Liver (tissue), 9 donors: ENCODE measurements around the gene DSCAM. TPM values are rescaled to one million over a fixed set of nuclear protein-coding genes. Genes with fewer than 3 reads are reported as not detected.

ENCODE experiments used
- DNase-seq: peaks from one replicate; pipeline ENCODE4 v3.0.0-alpha.2; 2017; ENCODE audit warnings: low spot score
- H3K27ac ChIP-seq, 2 donors: one replicate each; pipeline ENCODE4 v1.7.0; 2013; ENCODE audit warnings: inconsistent platforms in 2 of 2, low read length in 2 of 2, control low read depth in 1 of 2, low read depth in 1 of 2, mild to moderate bottlenecking in 1 of 2
- H3K27me3 ChIP-seq, 4 donors: one replicate each; pipeline versions ENCODE4 v1.6.1 to v1.7.0; 2013; ENCODE audit warnings: low read length in 3 of 4, inconsistent platforms in 1 of 4, mild to moderate bottlenecking in 1 of 4, moderate library complexity in 1 of 4; ENCODE audit not compliant: control insufficient read depth in 4 of 4, insufficient read depth in 4 of 4
- H3K36me3 ChIP-seq, 4 donors: one replicate each; pipeline versions ENCODE4 v1.6.1 to v1.7.0; 2013; ENCODE audit warnings: low read length in 3 of 4, mild to moderate bottlenecking in 3 of 4, low read depth in 1 of 4, moderate library complexity in 1 of 4; ENCODE audit not compliant: control insufficient read depth in 4 of 4, insufficient read depth in 3 of 4
- H3K4me1 ChIP-seq, 4 donors: one replicate each; pipeline versions ENCODE4 v1.6.1 to v1.7.0; 2013; ENCODE audit warnings: low read length in 3 of 4, mild to moderate bottlenecking in 3 of 4, moderate library complexity in 1 of 4; ENCODE audit not compliant: control insufficient read depth in 4 of 4, insufficient read depth in 4 of 4
- H3K4me3 ChIP-seq, 3 donors: one replicate each; pipeline versions ENCODE4 v1.6.1 to v1.7.0; 2013; ENCODE audit warnings: low read length in 3 of 3, control low read depth in 1 of 3, low read depth in 1 of 3, mild to moderate bottlenecking in 1 of 3
- H3K9ac ChIP-seq, 2 donors: one replicate each; pipeline ENCODE4 v1.7.0; 2013; ENCODE audit warnings: low read length in 2 of 2, mild to moderate bottlenecking in 2 of 2, moderate library complexity in 2 of 2, control low read depth in 1 of 2, low read depth in 1 of 2
- H3K9me3 ChIP-seq, 4 donors: one replicate each; pipeline versions ENCODE4 v1.6.1 to v1.7.0; 2013; ENCODE audit warnings: low read length in 3 of 4; ENCODE audit not compliant: control insufficient read depth in 4 of 4
- ATF3 ChIP-seq: IDR thresholded peaks from 2 replicates; pipeline ENCODE4 v1.6.1; 2016; ENCODE audit warnings: antibody characterized with exemption
- CTCF ChIP-seq: fragments of 150-350 bp; IDR thresholded peaks from 2 replicates; pipeline ENCODE4 v1.5.1; 2017; ENCODE audit warnings: improper control_type of control experiment, low read depth, low read length; ENCODE audit not compliant: missing input control
- EGR1 ChIP-seq, 2 donors: IDR thresholded peaks; 2 replicates each; pipeline ENCODE4 v1.6.1; 2016 to 2018; ENCODE audit warnings: antibody characterized with exemption in 2 of 2, low read depth in 2 of 2
- FOXA1 ChIP-seq: IDR thresholded peaks from 2 replicates; pipeline ENCODE4 v1.6.1; 2016; ENCODE audit warnings: antibody characterized with exemption
- FOXA2 ChIP-seq: IDR thresholded peaks from 2 replicates; pipeline ENCODE4 v1.6.1; 2016; ENCODE audit warnings: antibody characterized with exemption
- GABPA ChIP-seq, 2 donors: IDR thresholded peaks in 1 of 2; conservative IDR thresholded peaks in 1 of 2; 2 replicates each; pipeline ENCODE4 v1.6.1; 2016; ENCODE audit warnings: antibody characterized with exemption in 2 of 2, mild to moderate bottlenecking in 1 of 2, moderate library complexity in 1 of 2
- HNF4G ChIP-seq: IDR thresholded peaks from 2 replicates; pipeline ENCODE4 v1.6.1; 2016; ENCODE audit warnings: antibody characterized with exemption
- JUND ChIP-seq, 2 donors: IDR thresholded peaks; 2 replicates each; pipeline ENCODE4 v1.6.1; 2016; ENCODE audit warnings: antibody characterized with exemption in 2 of 2
- MAX ChIP-seq: IDR thresholded peaks from 2 replicates; pipeline ENCODE4 v1.6.1; 2016; ENCODE audit warnings: antibody characterized with exemption
- NR2F2 ChIP-seq: IDR thresholded peaks from 2 replicates; pipeline ENCODE4 v1.6.1; 2016; ENCODE audit warnings: antibody characterized with exemption
- RAD21 ChIP-seq, 2 donors: IDR thresholded peaks; 2 replicates each; pipeline ENCODE4 v1.6.1; 2016; ENCODE audit warnings: antibody characterized with exemption in 2 of 2, mild to moderate bottlenecking in 2 of 2
- RXRA ChIP-seq, 2 donors: IDR thresholded peaks; 2 replicates each; pipeline ENCODE4 v1.6.1; 2017 to 2018; ENCODE audit warnings: antibody characterized with exemption in 2 of 2, mild to moderate bottlenecking in 1 of 2
- TAF1 ChIP-seq: conservative IDR thresholded peaks from 2 replicates; pipeline ENCODE4 v1.6.1; 2016; ENCODE audit warnings: antibody characterized with exemption, mild to moderate bottlenecking
- YY1 ChIP-seq: IDR thresholded peaks from 2 replicates; pipeline ENCODE4 v1.6.1; 2016; ENCODE audit warnings: antibody characterized with exemption, mild to moderate bottlenecking
- ZBTB33 ChIP-seq: IDR thresholded peaks from 2 replicates; pipeline ENCODE4 v1.6.1; 2016; ENCODE audit warnings: antibody characterized with exemption
- whole genome bisulfite sequencing: extraction: QIAGEN DNeasy Blood & Tissue Kit; methylation state at CpG from one replicate; pipeline ENCODE4 v1.1.7; 2013; 5-methylcytosine and 5-hydroxymethylcytosine counted together
- polyA plus RNA-seq, 2 donors: library from polyadenylated mRNA; stranded (reverse) in 1 of 2; unstranded in 1 of 2; fragments of 200-250 nt in 1 of 2; fragments of >200 nt in 1 of 2; fragmentation: Nextera tagmentation in 1 of 2; extraction: Ambion mirVana in 1 of 2; gene quantifications; one replicate each; pipeline versions ENCODE4 v1.2.1 to v1.2.3, GENCODE V29; 2013 to 2015
- total RNA-seq, 2 donors: library from RNA; depleted of rRNA; stranded (reverse); fragments of >200 nt; gene quantifications; one replicate each; pipeline ENCODE4 v1.2.3, GENCODE V29; 2014
- donor health status: healthy.
- donor health status: healthy.
- donor health status: healthy.
- donor health status: healthy.
- donor health status: healthy.

DSCAM gene
- total and polyA plus RNA-seq, 4 donors: 0.02 to 0.23 (median 0.10) TPM

GRCh38 chr21:40841524-40842196 is 5.3 kb downstream of the DSCAM start:
- Histone ChIP-seq H3K36me3 (no peaks in the 10 kb centered on the region), H3K27me3 (peaks cover 3 to 13% (median 7%) of the 10 kb centered on the region in 4 donors), H3K9me3 (peaks cover 0 to under 1% (median 0%) of the 10 kb centered on the region in 4 donors), H3K9ac (no peak overlapping the region), H3K4me3 (peak overlapping the region in 1 of 3 donors; percentile 26), H3K27ac (no peak overlapping the region), H3K4me1 (peaks cover 0 to under 1% (median 0%) of the 10 kb centered on the region in 4 donors)
- peak; percentile 58 for DNase-seq
- WGBS: 6% methylated on average over 39 of the region's 39 CpGs
- TF ChIP-seq NR2F2 (no peak), RAD21 (IDR thresholded peaks at IDR 0.05) (peak; percentile 67 to 79), CTCF (peak; percentile 40)

GRCh38 chr21:40840401-40841125 is 6.4 kb downstream of the DSCAM start:
- Histone ChIP-seq H3K9ac (no peak overlapping the region), H3K27ac (no peak overlapping the region), H3K4me1 (no peaks in the 10 kb centered on the region), H3K4me3 (no peak overlapping the region), H3K27me3 (peaks cover 0 to 10% (median 6%) of the 10 kb centered on the region in 4 donors), H3K9me3 (peaks cover 0 to 3% (median 0%) of the 10 kb centered on the region in 4 donors), H3K36me3 (no peaks in the 10 kb centered on the region)
- TF ChIP-seq TAF1: no peak
- TF ChIP-seq JUND (IDR thresholded peaks at IDR 0.05): no peak
- no peak for TF ChIP-seq EGR1 (IDR thresholded peaks at IDR 0.05; ENCODE audit: low read depth in 2 of 2)
- TF ChIP-seq MAX: no peak
- TF ChIP-seq FOXA2: no peak
- no peak for TF ChIP-seq ZBTB33
- TF ChIP-seq HNF4G: no peak
- no peak for TF ChIP-seq NR2F2
- no peak for TF ChIP-seq GABPA (IDR thresholded peaks at IDR 0.05 in 1 of 2, conservative IDR thresholded peaks at IDR 0.05 in 1 of 2)
- no peak for TF ChIP-seq RXRA (IDR thresholded peaks at IDR 0.05)
- no peak for DNase-seq
- 67% methylated on average over 15 of the region's 15 CpGs for WGBS

GRCh38 chr21:40839521-40839920 is 7.4 kb downstream of the DSCAM start:
- WGBS: 49% methylated on average over 2 of the region's 2 CpGs
- Histone ChIP-seq H3K36me3 (no peaks in the 10 kb centered on the region), H3K4me3 (no peak overlapping the region), H3K9me3 (peaks cover 0 to 3% (median 0%) of the 10 kb centered on the region in 4 donors), H3K9ac (no peak overlapping the region), H3K4me1 (no peaks in the 10 kb centered on the region), H3K27ac (no peak overlapping the region), H3K27me3 (peaks cover 0 to 10% (median 3%) of the 10 kb centered on the region in 4 donors)
- no peak for TF ChIP-seq RAD21 (IDR thresholded peaks at IDR 0.05)
- TF ChIP-seq JUND (IDR thresholded peaks at IDR 0.05): no peak
- TF ChIP-seq EGR1 (IDR thresholded peaks at IDR 0.05; ENCODE audit: low read depth in 2 of 2): no peak
- TF ChIP-seq CTCF: no peak
- TF ChIP-seq YY1: no peak
- TF ChIP-seq FOXA1: no peak
- no peak for TF ChIP-seq ATF3
- DNase-seq: no peak
